Subcutaneous preadipocyte (primary cell): Measurements from ENCODE around the gene LELP1. TPM values are rescaled to one million over a fixed set of nuclear protein-coding genes. Genes with fewer than 3 reads are reported as not detected.

Source experiments
- total RNA-seq: library from RNA; depleted of rRNA; stranded (reverse); fragments of >200 nt; gene quantifications from 2 replicates; pipeline ENCODE4 v1.2.3, GENCODE V29; 2012

LELP1 gene
- not detected in 2 replicates for total RNA-seq

DNA sequence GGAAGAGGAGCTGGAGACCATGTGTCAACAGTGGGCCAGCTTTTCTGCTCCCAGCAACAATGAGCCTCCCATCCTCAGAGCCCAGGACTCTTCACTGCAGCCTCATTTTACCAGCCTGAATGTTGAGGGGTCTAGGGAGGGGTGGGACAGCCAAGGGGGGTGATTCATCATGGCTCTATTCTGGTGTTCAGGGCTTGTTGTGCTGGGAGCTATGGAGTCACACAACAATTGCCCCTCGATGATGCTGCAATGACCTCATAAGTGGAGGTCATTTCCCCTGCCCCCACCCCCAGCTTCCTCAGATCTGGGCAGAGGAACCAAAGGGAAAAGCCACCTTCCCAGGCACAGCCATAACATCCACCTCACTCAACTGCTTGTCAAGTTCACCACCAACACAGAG is at the start of gene LELP1:
Gene LELP1, plus strand, starts transcription at position 301 of the 400 bp plus-strand sequence. CDS start 1,278 bp downstream, outside the sequence.

DNA sequence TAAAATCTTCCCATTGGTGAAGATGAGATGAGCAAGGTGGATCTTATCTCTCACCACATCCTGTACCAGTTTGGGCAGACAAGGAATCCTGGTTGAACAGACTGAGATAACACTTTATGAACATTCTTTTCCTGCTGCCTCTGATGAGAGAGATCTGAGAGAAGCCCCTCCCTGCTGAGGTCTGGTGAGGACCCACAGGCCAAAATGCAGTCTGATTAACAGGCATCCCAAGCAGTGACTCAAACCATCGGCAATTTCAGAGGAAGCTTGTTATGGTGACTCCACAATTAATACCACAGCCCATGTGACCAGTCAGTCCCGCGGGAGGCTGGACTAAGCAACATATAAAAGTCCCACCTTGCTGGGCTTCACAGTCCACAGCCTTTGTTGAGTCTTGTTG is 14.0 kb downstream of the LELP1 start, which contains the start of gene PRR9:
Gene PRR9, plus strand, starts transcription at position 373 of the 400 bp plus-strand sequence. CDS start 561 bp downstream, outside the sequence.

Other genes starting within 250 kb of the LELP1 start
- gene SPRR4, start 232.8 kb upstream of the LELP1 start, total RNA-seq, result not detected in 2 replicates
- not detected in 2 replicates for gene SPRR1A, start 219.3 kb upstream of the LELP1 start, total RNA-seq
- not detected in 2 replicates for gene SPRR3, start 201.7 kb upstream of the LELP1 start, total RNA-seq
- not detected in 2 replicates for gene SPRR1B, start 172.2 kb upstream of the LELP1 start, total RNA-seq
- not detected in 2 replicates for gene SPRR2D, start 162.3 kb upstream of the LELP1 start, total RNA-seq
- not detected in 2 replicates for gene SPRR2A, start 145.9 kb upstream of the LELP1 start, total RNA-seq
- not detected in 2 replicates for gene SPRR2B, start 131.8 kb upstream of the LELP1 start, total RNA-seq
- not detected in 2 replicates for gene SPRR2E, start 108.9 kb upstream of the LELP1 start, total RNA-seq
- gene SPRR2F, start 89.9 kb upstream of the LELP1 start, total RNA-seq, result not detected in 2 replicates
- not detected in 2 replicates for gene SPRR2G, start 52.5 kb upstream of the LELP1 start, total RNA-seq
- gene PRR9, start 14.2 kb downstream of the LELP1 start, total RNA-seq, result not detected in 2 replicates
- not detected in 2 replicates for gene LORICRIN, start 56.3 kb downstream of the LELP1 start, total RNA-seq
- gene PGLYRP3, start 109.5 kb downstream of the LELP1 start, total RNA-seq, result not detected in 2 replicates
- not detected in 2 replicates for gene PGLYRP4, start 145.4 kb downstream of the LELP1 start, total RNA-seq
- gene S100A9, start 154.4 kb downstream of the LELP1 start, total RNA-seq, result not detected in 2 replicates
- not detected in 2 replicates for gene S100A12, start 172.2 kb downstream of the LELP1 start, total RNA-seq
- gene S100A8, start 187.6 kb downstream of the LELP1 start, total RNA-seq, result not detected in 2 replicates
- gene S100A7A, start 213.1 kb downstream of the LELP1 start, total RNA-seq, result not detected in 2 replicates